Subcutaneous abdominal adipose tissue (tissue), 5 donors: ENCODE data around the gene FOXL1.

Experiments used
- H3K27ac ChIP-seq: one replicate; pipeline ENCODE4 v1.7.0; 2013; ENCODE audit warnings: low read depth, mild to moderate bottlenecking, inconsistent platforms, low read length, moderate library complexity
- H3K27me3 ChIP-seq, 5 donors: one replicate each; pipeline ENCODE4 v1.7.0; 2013; ENCODE audit warnings: low read length in 5 of 5, inconsistent platforms in 1 of 5; ENCODE audit not compliant: control insufficient read depth in 5 of 5, insufficient read depth in 4 of 5
- H3K36me3 ChIP-seq, 5 donors: one replicate each; pipeline ENCODE4 v1.7.0; 2013; ENCODE audit warnings: low read length in 5 of 5; ENCODE audit not compliant: control insufficient read depth in 5 of 5, insufficient read depth in 5 of 5
- H3K4me1 ChIP-seq, 5 donors: one replicate each; pipeline ENCODE4 v1.7.0; 2013; ENCODE audit warnings: low read length in 5 of 5, mild to moderate bottlenecking in 3 of 5, moderate library complexity in 1 of 5; ENCODE audit not compliant: control insufficient read depth in 5 of 5, insufficient read depth in 5 of 5
- H3K4me3 ChIP-seq, 5 donors: one replicate each; pipeline ENCODE4 v1.7.0; 2013; ENCODE audit warnings: low read length in 5 of 5, low read depth in 1 of 5
- H3K9ac ChIP-seq, 5 donors: one replicate each; pipeline ENCODE4 v1.7.0; 2013; ENCODE audit warnings: low read length in 5 of 5, mild to moderate bottlenecking in 4 of 5, moderate library complexity in 3 of 5
- H3K9me3 ChIP-seq, 5 donors: one replicate each; pipeline ENCODE4 v1.7.0; 2013; ENCODE audit warnings: low read length in 5 of 5; ENCODE audit not compliant: control insufficient read depth in 5 of 5
- donor health status: healthy.
- donor health status: healthy.
- donor health status: healthy.
- donor health status: healthy.
- donor health status: healthy.

The FOXL1 gene

GRCh38 chr16:86536621-86537020 is 41.7 kb upstream of the FOXL1 start:
- H3K27ac ChIP-seq, result no peak overlapping the region
- H3K36me3 ChIP-seq, result peaks cover 8 to 88% (median 77%) of the 10 kb centered on the region in 5 donors
- no peaks in the 10 kb centered on the region for H3K4me1 ChIP-seq
- H3K9me3 ChIP-seq, result no peaks in the 10 kb centered on the region
- H3K4me3 ChIP-seq, result no peak overlapping the region
- H3K27me3 ChIP-seq, result no peaks in the 10 kb centered on the region
- H3K9ac ChIP-seq, result no peak overlapping the region

- no peak overlapping the region for H3K9ac ChIP-seq
- H3K4me1 ChIP-seq, result no peaks in the 10 kb centered on the region
- H3K27ac ChIP-seq, result no peak overlapping the region
- no peaks in the 10 kb centered on the region for H3K9me3 ChIP-seq
- H3K36me3 ChIP-seq, result peaks cover 8 to 88% (median 78%) of the 10 kb centered on the region in 5 donors
- H3K4me3 ChIP-seq, result no peak overlapping the region
- no peaks in the 10 kb centered on the region for H3K27me3 ChIP-seq
Observed at GRCh38 chr16:86537486-86537885, 40.9 kb upstream of the FOXL1 start.

DNA sequence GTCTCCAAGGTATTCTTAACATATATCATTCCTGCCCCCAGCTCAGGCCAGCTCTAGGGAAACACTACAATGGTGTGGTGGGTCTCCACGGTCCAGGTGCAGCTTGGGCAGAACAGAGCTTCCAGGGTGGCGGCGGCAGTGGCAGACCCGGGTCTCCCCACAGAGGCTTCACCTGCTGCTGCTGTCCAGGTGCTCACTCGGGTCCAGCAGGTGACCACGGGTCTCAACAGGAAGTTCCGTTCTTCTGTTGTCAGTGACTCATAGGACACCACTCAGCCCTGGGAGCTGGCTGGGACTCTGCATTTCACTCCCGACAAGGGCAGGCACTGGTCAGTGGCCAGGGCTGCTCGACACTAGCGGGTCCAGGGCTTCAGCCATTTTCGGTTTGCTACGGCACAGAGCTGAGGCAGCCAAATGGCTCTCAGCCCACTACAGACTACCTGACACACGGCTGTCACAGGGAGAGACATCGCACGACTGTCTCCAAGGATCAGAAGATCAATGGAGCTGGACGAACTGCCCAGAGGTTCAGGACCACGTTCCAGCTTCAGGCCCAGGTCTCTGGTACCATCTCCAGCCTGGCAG is 40.1 kb upstream of the FOXL1 start:
- Histone ChIP-seq H3K27ac (no peak overlapping the region), H3K9ac (no peak overlapping the region), H3K27me3 (no peaks in the 10 kb centered on the region), H3K9me3 (no peaks in the 10 kb centered on the region), H3K4me1 (no peaks in the 10 kb centered on the region), H3K36me3 (peaks cover 8 to 91% (median 83%) of the 10 kb centered on the region in 5 donors), H3K4me3 (no peak overlapping the region)

- Histone ChIP-seq H3K36me3 (peaks cover 11 to 96% (median 79%) of the 10 kb centered on the region in 5 donors), H3K4me1 (peaks cover 0 to 6% (median 3%) of the 10 kb centered on the region in 5 donors)
Observed at GRCh38 chr16:86540894-86541293, 37.5 kb upstream of the FOXL1 start.

GRCh38 chr16:86541560-86541959 is 36.8 kb upstream of the FOXL1 start:
- Histone ChIP-seq H3K27me3 (no peaks in the 10 kb centered on the region), H3K9ac (no peak overlapping the region), H3K9me3 (no peaks in the 10 kb centered on the region), H3K4me1 (peaks cover 0 to 12% (median 3%) of the 10 kb centered on the region in 5 donors), H3K4me3 (no peak overlapping the region), H3K27ac (no peak overlapping the region), H3K36me3 (peaks cover 11 to 96% (median 81%) of the 10 kb centered on the region in 5 donors)

More at GRCh38 chr16:86540894-86541293, 37.5 kb upstream of the FOXL1 start:
- Histone ChIP-seq H3K27ac (no peak overlapping the region), H3K27me3 (no peaks in the 10 kb centered on the region), H3K9me3 (no peaks in the 10 kb centered on the region), H3K4me3 (no peak overlapping the region), H3K9ac (no peak overlapping the region)

DNA sequence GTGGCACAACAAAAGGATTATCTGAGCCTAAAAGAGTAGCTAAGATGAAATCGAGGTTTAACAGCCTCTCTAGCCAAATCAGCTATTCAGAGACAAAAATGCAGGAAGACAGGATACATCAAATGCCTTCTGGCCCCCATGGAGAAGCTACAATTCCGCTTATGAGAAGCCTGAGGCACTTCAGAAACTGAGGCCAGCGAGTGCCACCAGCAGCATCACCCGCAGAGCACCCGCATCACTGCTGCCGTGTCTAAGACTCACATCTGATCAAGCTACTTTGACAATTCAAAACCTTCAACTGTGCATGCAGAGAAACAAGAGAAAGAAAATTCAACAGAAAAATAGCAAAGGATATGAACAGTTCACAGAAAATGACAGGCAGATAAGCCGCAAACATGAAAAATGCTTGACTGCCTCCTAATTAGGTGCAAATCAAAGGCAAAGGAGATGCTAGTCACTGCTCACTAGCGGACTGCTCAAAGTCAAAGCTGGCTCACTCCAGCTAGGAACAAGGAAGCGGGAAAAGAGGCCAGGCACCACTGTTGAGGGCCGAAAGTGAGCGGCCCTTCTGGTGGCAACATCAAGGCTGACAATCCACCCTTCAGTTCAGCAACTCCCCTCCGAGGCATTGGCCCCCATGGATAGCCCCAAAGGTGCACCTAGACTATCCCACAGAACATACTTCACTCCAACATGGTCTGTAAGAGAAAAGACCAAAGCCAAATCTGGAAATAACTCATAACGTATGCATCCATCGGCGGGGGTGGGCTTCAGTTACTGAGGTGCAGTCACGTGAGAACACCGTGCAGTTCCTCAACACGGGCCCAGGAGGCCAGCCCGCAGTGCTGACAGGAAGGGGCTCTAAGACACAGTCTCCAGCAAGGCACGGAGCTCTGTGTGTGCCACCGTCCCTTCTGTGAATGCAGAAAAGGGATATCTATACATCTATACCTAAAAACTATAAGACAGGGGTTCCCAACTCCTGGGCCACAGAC is 35.3 kb upstream of the FOXL1 start:
- H3K4me3 ChIP-seq, result no peak overlapping the region
- no peaks in the 10 kb centered on the region for H3K9me3 ChIP-seq
- no peak overlapping the region for H3K27ac ChIP-seq
- H3K9ac ChIP-seq, result no peak overlapping the region
- H3K27me3 ChIP-seq, result no peaks in the 10 kb centered on the region
- peaks cover 0 to 19% (median 3%) of the 10 kb centered on the region in 5 donors for H3K4me1 ChIP-seq
- peaks cover 16 to 93% (median 83%) of the 10 kb centered on the region in 5 donors for H3K36me3 ChIP-seq

DNA sequence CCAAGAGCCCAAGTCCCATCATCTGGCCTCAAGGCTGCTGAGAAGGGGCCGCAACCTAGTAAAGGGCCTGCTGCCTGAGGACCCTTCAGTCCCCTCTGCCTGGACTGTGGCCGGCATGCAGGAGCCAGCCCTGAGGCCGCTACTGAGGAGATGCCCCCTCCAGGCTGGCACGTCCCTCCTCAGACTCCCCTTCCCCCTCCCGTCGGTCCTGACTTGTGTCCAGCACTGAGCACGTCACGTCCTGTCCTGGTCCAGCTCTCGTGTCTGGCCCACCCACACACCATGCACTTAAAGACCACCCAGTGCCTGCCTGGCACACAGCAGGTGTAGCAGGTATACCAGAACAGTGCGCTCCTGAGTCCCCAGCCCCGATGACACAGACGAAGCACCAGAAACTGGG is 32.9 kb upstream of the FOXL1 start:
- Histone ChIP-seq H3K4me1 (peaks cover 0 to 19% (median 3%) of the 10 kb centered on the region in 5 donors), H3K9ac (no peak overlapping the region), H3K36me3 (peaks cover 10 to 85% (median 74%) of the 10 kb centered on the region in 5 donors), H3K27ac (no peak overlapping the region), H3K4me3 (no peak overlapping the region), H3K9me3 (no peaks in the 10 kb centered on the region), H3K27me3 (no peaks in the 10 kb centered on the region)

GRCh38 chr16:86545954-86546637 is 32.3 kb upstream of the FOXL1 start:
- H3K9ac ChIP-seq, result peak overlapping the region in 1 of 5 donors; percentile 30
- H3K27ac ChIP-seq, result no peak overlapping the region
- H3K4me1 ChIP-seq, result peaks cover 0 to 19% (median 3%) of the 10 kb centered on the region in 5 donors
- peak overlapping the region in 1 of 5 donors; percentile 2 for H3K4me3 ChIP-seq
- no peaks in the 10 kb centered on the region for H3K27me3 ChIP-seq
- peaks cover 10 to 85% (median 73%) of the 10 kb centered on the region in 5 donors for H3K36me3 ChIP-seq
- H3K9me3 ChIP-seq, result no peaks in the 10 kb centered on the region

- Histone ChIP-seq H3K4me1 (peaks cover 0 to 19% (median 3%) of the 10 kb centered on the region in 5 donors), H3K36me3 (peaks cover 14 to 85% (median 72%) of the 10 kb centered on the region in 5 donors), H3K9me3 (no peaks in the 10 kb centered on the region), H3K27me3 (no peaks in the 10 kb centered on the region), H3K4me3 (peak overlapping the region in 1 of 5 donors; percentile 2), H3K27ac (no peak overlapping the region), H3K9ac (peak overlapping the region in 1 of 5 donors; percentile 30)
Observed at GRCh38 chr16:86546638-86547013, 31.7 kb upstream of the FOXL1 start.
